HEK293T (cell line): ENCODE data around the gene BZW2.

Source experiments
- ARNT ChIP-seq: fragments of 450-650 bp; IDR thresholded peaks from 2 replicates; pipeline ENCODE4 v1.6.1; 2017; ENCODE audit warnings: mild to moderate bottlenecking
- BHLHE40 ChIP-seq: fragments of 450-650 bp; IDR thresholded peaks from 2 replicates; pipeline ENCODE4 v1.6.1; 2016; ENCODE audit warnings: mild to moderate bottlenecking, moderate library complexity, borderline replicate concordance
- ELF4 ChIP-seq: fragments of 450-650 bp; IDR thresholded peaks from 2 replicates; pipeline ENCODE4 v1.6.1; 2017; ENCODE audit warnings: antibody characterized with exemption
- FOXK2 ChIP-seq: fragments of 450-650 bp; IDR thresholded peaks from 2 replicates; pipeline ENCODE4 v1.6.1; 2016; ENCODE audit warnings: mild to moderate bottlenecking
- FOXM1 ChIP-seq: fragments of 450-650 bp; IDR thresholded peaks from 2 replicates; pipeline ENCODE4 v1.6.1; 2017; ENCODE audit warnings: mild to moderate bottlenecking, borderline replicate concordance
- SP1 ChIP-seq: fragments of 450-650 bp; IDR thresholded peaks from 2 replicates; pipeline ENCODE4 v1.6.1; 2017
- SUZ12 ChIP-seq: fragments of 450-650 bp; IDR thresholded peaks from 2 replicates; pipeline ENCODE4 v1.6.1; 2016; ENCODE audit warnings: mild to moderate bottlenecking
- TARDBP ChIP-seq: fragments of 450-650 bp; IDR thresholded peaks from 2 replicates; pipeline ENCODE4 v1.6.1; 2016

DNA sequence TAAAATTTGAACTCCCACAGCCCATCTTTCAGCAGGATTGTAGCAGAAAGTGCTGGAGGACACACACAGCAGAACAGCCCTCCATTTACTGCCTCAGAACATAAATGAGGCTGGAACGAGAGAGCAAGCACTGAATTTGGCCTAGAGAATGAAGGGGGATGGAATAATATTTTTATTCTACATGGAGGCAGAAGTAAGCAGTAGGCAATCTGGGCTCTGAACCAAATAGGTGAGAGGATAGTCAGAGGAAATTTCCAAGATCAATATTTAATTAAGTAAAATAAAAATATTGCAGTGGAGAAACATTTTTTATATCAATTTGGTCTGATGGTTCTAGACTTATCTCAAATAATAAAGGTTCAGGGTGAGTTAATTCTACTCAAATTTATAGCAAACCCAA is 78.4 kb downstream of the BZW2 start:
- TF ChIP-seq FOXM1 (no peak), ARNT (no peak), SP1 (no peak), SUZ12 (no peak), TARDBP (no peak), ELF4 (no peak), FOXK2 (no peak), BHLHE40 (no peak)
